NB4 (cell line): ENCODE data around the gene TBCCD1.

ENCODE experiments used
- DNase-seq: peaks from one replicate; pipeline ENCODE4 v3.0.0; 2010; ENCODE audit warnings: low read depth
- H3K4me3 ChIP-seq: one replicate; pipeline ENCODE4 v1.5.1; 2011; ENCODE audit warnings: mild to moderate bottlenecking, low read depth, low read length, moderate library complexity
- MYC ChIP-seq: IDR thresholded peaks from 2 replicates; pipeline ENCODE4 v1.6.1; 2011; ENCODE audit warnings: low read depth, low read length
- POLR2A ChIP-seq: IDR thresholded peaks from 2 replicates; pipeline ENCODE4 v1.6.1; 2011; ENCODE audit warnings: mild to moderate bottlenecking; ENCODE audit not compliant: insufficient read length; ENCODE audit errors: extremely low read depth
- TF ChIP-seq, protein P1 (sequence below): IDR thresholded peaks from one replicate; pipeline ENCODE4 v1.5.1; 2012; ENCODE audit warnings: low read depth, low read length
- TF ChIP-seq, protein P2 (sequence below): IDR thresholded peaks from 2 replicates; pipeline ENCODE4 v1.6.1; 2011; ENCODE audit warnings: low read depth, low read length

TBCCD1 gene

GRCh38 chr3:186516646-186517045 lies 50.5 kb downstream of the TBCCD1 start:
- H3K4me3 ChIP-seq, result no peak overlapping the region
- peak; percentile 75 for DNase-seq
- no peak for TF ChIP-seq MYC
- TF ChIP-seq, protein P1, sequence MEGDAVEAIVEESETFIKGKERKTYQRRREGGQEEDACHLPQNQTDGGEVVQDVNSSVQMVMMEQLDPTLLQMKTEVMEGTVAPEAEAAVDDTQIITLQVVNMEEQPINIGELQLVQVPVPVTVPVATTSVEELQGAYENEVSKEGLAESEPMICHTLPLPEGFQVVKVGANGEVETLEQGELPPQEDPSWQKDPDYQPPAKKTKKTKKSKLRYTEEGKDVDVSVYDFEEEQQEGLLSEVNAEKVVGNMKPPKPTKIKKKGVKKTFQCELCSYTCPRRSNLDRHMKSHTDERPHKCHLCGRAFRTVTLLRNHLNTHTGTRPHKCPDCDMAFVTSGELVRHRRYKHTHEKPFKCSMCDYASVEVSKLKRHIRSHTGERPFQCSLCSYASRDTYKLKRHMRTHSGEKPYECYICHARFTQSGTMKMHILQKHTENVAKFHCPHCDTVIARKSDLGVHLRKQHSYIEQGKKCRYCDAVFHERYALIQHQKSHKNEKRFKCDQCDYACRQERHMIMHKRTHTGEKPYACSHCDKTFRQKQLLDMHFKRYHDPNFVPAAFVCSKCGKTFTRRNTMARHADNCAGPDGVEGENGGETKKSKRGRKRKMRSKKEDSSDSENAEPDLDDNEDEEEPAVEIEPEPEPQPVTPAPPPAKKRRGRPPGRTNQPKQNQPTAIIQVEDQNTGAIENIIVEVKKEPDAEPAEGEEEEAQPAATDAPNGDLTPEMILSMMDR, result no peak
- TF ChIP-seq, protein P2, sequence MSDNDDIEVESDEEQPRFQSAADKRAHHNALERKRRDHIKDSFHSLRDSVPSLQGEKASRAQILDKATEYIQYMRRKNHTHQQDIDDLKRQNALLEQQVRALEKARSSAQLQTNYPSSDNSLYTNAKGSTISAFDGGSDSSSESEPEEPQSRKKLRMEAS, result no peak
- TF ChIP-seq POLR2A, result no peak

DNA sequence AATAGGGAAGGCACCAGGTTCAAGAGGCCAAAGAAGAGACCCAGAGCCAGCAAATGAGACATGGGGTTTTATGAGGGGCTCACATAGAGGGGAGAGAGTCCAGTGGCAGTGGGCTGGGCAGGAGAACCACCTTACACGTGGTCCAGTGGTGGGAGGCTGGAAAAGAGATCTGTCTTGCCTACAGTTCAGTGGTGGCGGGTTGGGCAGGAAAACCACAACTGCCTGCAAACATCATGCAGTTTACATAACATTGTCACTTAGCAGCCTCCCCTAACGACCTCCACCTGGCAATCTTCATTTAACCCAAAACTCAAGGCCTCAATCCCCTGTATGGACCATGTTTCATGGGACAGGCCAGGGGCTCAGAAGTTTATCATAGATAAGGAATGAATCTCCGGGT lies 52.0 kb downstream of the TBCCD1 start:
- TF ChIP-seq, protein P2, result peak; percentile 90
- TF ChIP-seq MYC (peak; percentile 91), POLR2A (no peak)
- peak; percentile 93 for DNase-seq
- no peak overlapping the region for H3K4me3 ChIP-seq

GRCh38 chr3:186514296-186515002 lies 52.7 kb downstream of the TBCCD1 start:
- no peak overlapping the region for H3K4me3 ChIP-seq
- TF ChIP-seq, protein P2, result no peak
- TF ChIP-seq POLR2A (no peak), MYC (peak; percentile 50; the same call in 1 of the 2 replicates)
- TF ChIP-seq, protein P1, result peak; percentile 48
- peak; percentile 79 for DNase-seq

DNA sequence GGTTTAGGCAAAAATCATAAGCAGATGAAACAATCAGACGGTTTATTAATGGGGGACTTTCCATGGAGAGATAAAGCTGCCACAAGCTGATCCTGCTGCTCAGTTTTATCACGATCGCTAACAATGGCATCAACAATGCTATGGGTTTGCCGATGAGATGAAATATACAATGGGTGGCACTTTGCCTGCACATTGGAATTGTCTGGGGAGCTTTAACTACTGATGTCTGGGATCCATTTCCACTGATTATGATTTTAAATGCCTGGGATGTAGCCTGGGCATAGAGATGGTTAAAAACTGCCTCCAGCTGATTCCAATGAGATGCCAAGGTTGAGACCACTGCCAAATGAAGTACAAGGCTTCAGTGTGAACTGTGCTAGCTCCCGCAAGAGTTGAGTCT lies 53.8 kb downstream of the TBCCD1 start:
- TF ChIP-seq, protein P1, result no peak
- TF ChIP-seq, protein P2, result no peak
- TF ChIP-seq POLR2A, result no peak
- no peak for TF ChIP-seq MYC
- DNase-seq, result no peak

GRCh38 chr3:186512570-186513302 lies 54.4 kb downstream of the TBCCD1 start:
- no peak overlapping the region for H3K4me3 ChIP-seq
- TF ChIP-seq, protein P2, result no peak
- TF ChIP-seq POLR2A, result no peak
- DNase-seq, result no peak

More for the DNA sequence above, 53.8 kb downstream of the TBCCD1 start:
- H3K4me3 ChIP-seq, result no peak overlapping the region

DNA sequence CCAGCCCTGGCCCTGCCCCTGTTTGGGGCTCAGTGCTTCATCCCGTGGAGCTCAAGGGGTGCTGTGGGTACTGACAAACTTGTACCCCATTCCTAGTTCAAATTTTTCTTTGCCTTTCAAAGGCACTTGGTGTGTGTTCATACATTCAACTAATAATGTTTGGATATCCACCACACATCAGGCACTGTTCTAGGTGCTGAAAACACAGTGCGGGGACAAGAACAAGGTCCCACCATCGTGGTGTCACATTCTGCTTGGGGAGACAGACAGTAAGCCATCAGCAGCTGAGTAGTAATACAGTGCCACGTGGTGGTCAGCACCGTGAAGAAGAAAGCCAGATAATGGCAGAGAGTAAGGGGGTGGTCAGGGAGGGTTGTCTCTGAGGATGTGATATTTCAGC lies 55.4 kb downstream of the TBCCD1 start:
- TF ChIP-seq, protein P2, result peak; percentile 17; the same call in 1 of the 2 replicates
- TF ChIP-seq, protein P1, result no peak
- no peak for TF ChIP-seq POLR2A
- TF ChIP-seq MYC, result no peak
- DNase-seq, result peak; percentile 34
- no peak overlapping the region for H3K4me3 ChIP-seq
